ENCODE results near the gene NLRC3.

DNA sequence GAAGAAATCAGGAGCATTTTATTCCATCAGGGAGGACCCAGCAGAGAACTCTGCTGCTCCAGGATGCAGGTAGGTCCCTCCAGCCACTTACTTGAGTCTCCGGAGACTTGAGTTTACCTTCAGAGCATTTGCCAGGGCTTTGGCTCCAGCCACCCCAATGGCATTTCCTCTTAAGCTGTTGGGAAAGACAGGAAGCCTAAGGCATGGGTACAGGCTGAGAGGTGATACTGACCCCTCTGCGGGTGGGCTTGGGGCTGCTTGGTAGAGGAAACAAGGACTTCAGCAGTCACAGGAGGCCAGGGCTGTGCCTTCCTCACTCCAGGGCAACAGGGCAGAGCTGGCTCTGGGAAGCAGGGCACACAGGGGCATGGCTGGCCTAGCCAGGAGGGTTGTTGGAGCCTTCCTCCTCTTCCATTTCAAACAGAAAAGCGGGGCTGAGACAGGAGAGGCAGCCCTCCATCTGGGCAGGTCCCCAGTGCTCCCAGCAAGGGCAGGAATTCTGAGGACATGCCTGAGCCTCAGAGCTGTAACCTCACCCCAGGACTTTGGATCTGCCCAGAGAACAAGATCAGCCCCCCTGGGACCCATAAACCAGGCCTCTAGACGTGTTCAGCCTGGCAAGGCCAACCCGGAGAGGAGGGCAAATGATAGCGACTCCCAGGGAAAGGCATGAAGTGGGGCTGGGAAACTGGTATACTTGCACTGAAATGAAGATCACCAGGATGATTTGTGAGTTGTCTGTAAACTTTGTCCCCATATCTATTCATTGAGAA is 34.4 kb downstream of the NLRC3 start:
- no peak for TF ChIP-seq ZNF837 (tag by site-specific recombination; IDR thresholded peaks at IDR 0.05)
- TF ChIP-seq ZNF140 (tag by site-specific recombination; IDR thresholded peaks at IDR 0.05), result no peak
- no peak for TF ChIP-seq SP2 (tag by site-specific recombination; IDR thresholded peaks at IDR 0.05)
- TF ChIP-seq, protein P1, sequence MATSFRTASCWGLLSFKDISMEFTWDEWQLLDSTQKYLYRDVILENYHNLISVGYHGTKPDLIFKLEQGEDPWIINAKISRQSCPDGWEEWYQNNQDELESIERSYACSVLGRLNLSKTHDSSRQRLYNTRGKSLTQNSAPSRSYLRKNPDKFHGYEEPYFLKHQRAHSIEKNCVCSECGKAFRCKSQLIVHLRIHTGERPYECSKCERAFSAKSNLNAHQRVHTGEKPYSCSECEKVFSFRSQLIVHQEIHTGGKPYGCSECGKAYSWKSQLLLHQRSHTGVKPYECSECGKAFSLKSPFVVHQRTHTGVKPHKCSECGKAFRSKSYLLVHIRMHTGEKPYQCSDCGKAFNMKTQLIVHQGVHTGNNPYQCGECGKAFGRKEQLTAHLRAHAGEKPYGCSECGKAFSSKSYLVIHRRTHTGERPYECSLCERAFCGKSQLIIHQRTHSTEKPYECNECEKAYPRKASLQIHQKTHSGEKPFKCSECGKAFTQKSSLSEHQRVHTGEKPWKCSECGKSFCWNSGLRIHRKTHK (tag by site-specific recombination; IDR thresholded peaks at IDR 0.05), result no peak
- TF ChIP-seq, protein P2, sequence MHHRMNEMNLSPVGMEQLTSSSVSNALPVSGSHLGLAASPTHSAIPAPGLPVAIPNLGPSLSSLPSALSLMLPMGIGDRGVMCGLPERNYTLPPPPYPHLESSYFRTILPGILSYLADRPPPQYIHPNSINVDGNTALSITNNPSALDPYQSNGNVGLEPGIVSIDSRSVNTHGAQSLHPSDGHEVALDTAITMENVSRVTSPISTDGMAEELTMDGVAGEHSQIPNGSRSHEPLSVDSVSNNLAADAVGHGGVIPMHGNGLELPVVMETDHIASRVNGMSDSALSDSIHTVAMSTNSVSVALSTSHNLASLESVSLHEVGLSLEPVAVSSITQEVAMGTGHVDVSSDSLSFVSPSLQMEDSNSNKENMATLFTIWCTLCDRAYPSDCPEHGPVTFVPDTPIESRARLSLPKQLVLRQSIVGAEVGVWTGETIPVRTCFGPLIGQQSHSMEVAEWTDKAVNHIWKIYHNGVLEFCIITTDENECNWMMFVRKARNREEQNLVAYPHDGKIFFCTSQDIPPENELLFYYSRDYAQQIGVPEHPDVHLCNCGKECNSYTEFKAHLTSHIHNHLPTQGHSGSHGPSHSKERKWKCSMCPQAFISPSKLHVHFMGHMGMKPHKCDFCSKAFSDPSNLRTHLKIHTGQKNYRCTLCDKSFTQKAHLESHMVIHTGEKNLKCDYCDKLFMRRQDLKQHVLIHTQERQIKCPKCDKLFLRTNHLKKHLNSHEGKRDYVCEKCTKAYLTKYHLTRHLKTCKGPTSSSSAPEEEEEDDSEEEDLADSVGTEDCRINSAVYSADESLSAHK (tag by site-specific recombination; IDR thresholded peaks at IDR 0.05), result no peak
- no peak for TF ChIP-seq ZNF658 (tag by site-specific recombination; IDR thresholded peaks at IDR 0.05)
- TF ChIP-seq ZBTB7A (tag by site-specific recombination; IDR thresholded peaks at IDR 0.05; ENCODE audit: low read depth), result no peak
- no peak for TF ChIP-seq ZNF311 (tag by site-specific recombination; IDR thresholded peaks at IDR 0.05; ENCODE audit: borderline replicate concordance)
- TF ChIP-seq, protein P3, sequence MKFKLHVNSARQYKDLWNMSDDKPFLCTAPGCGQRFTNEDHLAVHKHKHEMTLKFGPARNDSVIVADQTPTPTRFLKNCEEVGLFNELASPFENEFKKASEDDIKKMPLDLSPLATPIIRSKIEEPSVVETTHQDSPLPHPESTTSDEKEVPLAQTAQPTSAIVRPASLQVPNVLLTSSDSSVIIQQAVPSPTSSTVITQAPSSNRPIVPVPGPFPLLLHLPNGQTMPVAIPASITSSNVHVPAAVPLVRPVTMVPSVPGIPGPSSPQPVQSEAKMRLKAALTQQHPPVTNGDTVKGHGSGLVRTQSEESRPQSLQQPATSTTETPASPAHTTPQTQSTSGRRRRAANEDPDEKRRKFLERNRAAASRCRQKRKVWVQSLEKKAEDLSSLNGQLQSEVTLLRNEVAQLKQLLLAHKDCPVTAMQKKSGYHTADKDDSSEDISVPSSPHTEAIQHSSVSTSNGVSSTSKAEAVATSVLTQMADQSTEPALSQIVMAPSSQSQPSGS (tag by site-specific recombination; IDR thresholded peaks at IDR 0.05; ENCODE audit: low read depth), result no peak
